Testis (tissue), 3 donors: Measurements from ENCODE around the gene MPND. TPM values are rescaled to one million over a fixed set of nuclear protein-coding genes. Genes with fewer than 3 reads are reported as not detected.

Source experiments
- DNase-seq: peaks from one replicate; pipeline ENCODE4 v3.0.0-alpha.2; 2019
- H3K27ac ChIP-seq, 2 donors: fragments of 200-600 bp; sonication (generic); one replicate each; pipeline ENCODE4 v1.5.1; 2019
- H3K27me3 ChIP-seq: fragments of 200-600 bp; sonication (generic); one replicate; pipeline ENCODE4 v1.5.1; 2019
- H3K36me3 ChIP-seq: fragments of 200-600 bp; sonication (generic); one replicate; pipeline ENCODE4 v1.5.1; 2017; ENCODE audit warnings: low read depth; ENCODE audit errors: missing control alignments
- H3K4me1 ChIP-seq: fragments of 200-600 bp; sonication (generic); one replicate; pipeline ENCODE4 v1.5.1; 2019
- H3K4me3 ChIP-seq, 2 donors: fragments of 200-600 bp; sonication (generic); one replicate each; pipeline ENCODE4 v1.5.1; 2017 to 2019
- H3K9me3 ChIP-seq: fragments of 200-600 bp; sonication (generic); one replicate; pipeline ENCODE4 v1.5.1; 2017
- POLR2A ChIP-seq: fragments of 450-650 bp; IDR thresholded peaks from one replicate; pipeline ENCODE4 v1.6.1; 2017; ENCODE audit warnings: antibody characterized with exemption, mild to moderate bottlenecking, moderate library complexity
- WGBS, 2 donors: methylation state at CpG; one replicate each; pipeline ENCODE4 v1.1.5; 2018; 5-methylcytosine and 5-hydroxymethylcytosine counted together
- intact Hi-C: fragments of 100-400 bp; cut with DNase I; formaldehyde crosslinking; loops from one replicate; pipeline ENCODE4 v1.15.1; 2023; ENCODE audit warnings: low total_unique reads
- polyA plus RNA-seq: library from polyadenylated mRNA; stranded (reverse); fragments of 350-450 nt; fragmentation: Illumina TruSeq; extraction: RNeasy Lipid Tissue Mini Kit (QIAGEN cat#74804); gene quantifications from one replicate; pipeline ENCODE4 v1.2.3, GENCODE V29; 2014; ENCODE audit warnings: low read depth, low replicate concordance; ENCODE audit not compliant: insufficient read depth
- total RNA-seq, 2 donors: library from RNA; depleted of rRNA; stranded (reverse); fragments of >200 nt; gene quantifications; one replicate each; pipeline ENCODE4 v1.2.3, GENCODE V29; 2016
- TF ChIP-seq, protein P1 (sequence below), 3 experiments: fragments of 450-650 bp in 2 of 3; fragments of 200-600 bp in 1 of 3; sonication (generic) in 1 of 3; IDR thresholded peaks; one replicate each; pipeline ENCODE4 v1.5.1; 2016 to 2019; ENCODE audit warnings: antibody characterized with exemption in 3 of 3, mild to moderate bottlenecking in 2 of 3, moderate library complexity in 1 of 3

Gene MPND
- total and polyA plus RNA-seq, 3 donors from 2014 or later, result 9.1 to 14.3 (median 13.3) TPM

DNA sequence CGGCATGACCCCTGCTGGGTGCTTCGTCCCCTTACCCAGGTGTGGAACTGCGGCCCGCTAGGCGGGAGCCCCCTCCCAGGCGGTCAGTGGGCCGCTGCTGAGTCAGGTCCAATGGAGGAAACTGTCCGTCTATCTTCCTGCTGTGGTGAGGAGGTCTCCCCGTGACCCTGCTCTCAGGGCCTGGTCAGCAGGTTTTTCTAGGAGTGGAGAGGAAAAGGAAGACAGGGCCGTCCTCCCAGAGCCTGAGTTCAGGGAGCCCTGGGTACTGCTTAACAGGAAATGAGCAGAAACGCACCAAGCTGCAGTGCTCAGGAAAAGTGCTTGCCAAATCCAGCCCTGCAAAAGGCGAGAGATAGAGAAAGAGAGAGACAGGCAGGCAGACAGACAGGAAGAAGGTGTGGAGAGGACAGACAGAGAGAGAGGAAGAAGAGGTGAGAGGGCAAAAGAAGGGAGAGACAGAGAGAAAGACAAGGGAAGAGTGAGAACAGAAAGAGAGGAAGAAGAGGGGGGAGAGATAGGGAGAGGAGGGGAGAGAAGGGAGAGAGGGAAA lies 46.7 kb downstream of the MPND start:
- Histone ChIP-seq H3K27me3 (no peaks in the 10 kb centered on the region), H3K4me1 (peaks cover 74% of the 10 kb centered on the region), H3K9me3 (no peaks in the 10 kb centered on the region), H3K4me3 (no peak overlapping the region), H3K27ac (peak overlapping the region; percentile 40 to 64), H3K36me3 (no peaks in the 10 kb centered on the region)
- intact Hi-C loops, result no loop called here
- DNase-seq, result peak; percentile 43
- TF ChIP-seq, protein P1, sequence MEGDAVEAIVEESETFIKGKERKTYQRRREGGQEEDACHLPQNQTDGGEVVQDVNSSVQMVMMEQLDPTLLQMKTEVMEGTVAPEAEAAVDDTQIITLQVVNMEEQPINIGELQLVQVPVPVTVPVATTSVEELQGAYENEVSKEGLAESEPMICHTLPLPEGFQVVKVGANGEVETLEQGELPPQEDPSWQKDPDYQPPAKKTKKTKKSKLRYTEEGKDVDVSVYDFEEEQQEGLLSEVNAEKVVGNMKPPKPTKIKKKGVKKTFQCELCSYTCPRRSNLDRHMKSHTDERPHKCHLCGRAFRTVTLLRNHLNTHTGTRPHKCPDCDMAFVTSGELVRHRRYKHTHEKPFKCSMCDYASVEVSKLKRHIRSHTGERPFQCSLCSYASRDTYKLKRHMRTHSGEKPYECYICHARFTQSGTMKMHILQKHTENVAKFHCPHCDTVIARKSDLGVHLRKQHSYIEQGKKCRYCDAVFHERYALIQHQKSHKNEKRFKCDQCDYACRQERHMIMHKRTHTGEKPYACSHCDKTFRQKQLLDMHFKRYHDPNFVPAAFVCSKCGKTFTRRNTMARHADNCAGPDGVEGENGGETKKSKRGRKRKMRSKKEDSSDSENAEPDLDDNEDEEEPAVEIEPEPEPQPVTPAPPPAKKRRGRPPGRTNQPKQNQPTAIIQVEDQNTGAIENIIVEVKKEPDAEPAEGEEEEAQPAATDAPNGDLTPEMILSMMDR (IDR thresholded peaks at IDR 0.05), result no peak
- TF ChIP-seq POLR2A, result no peak
- 46 to 74% methylated on average over 10 to 12 of the region's 12 CpGs for WGBS, 2 donors

DNA sequence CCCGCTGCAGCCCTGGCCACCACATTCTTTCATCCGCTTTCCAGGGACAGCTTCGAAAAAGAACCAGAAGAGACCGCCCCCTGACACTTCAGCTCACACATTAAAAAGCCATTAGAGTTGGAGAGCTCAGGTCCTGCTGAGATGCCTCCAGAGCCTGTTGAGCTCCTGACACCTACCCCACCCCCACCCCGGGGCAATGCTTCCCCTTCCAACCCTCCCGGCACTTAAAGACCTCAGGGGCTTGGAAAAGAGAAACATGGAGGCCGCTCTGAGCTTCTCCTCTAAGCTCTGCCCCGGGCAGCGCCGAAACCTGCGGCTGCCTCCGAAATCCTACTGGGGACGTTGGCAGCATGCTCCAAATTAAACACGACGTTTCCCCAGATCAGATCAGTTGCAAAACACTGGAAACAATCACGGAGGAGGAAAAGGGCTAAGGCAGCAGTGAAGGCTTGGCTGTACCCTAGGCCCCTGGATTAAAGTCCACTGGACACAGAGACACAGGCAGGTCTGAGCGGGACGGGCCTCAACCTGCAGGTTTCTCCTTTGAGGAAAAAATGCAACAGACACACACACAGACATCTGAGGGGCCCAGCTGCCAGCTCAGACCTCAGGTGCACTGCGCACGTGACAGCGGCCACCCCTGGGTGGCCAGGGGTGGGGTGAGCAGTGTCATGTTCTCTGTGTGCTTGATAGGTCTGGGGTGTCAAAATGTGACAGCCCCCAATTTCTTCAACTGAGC lies 47.4 kb downstream of the MPND start:
- Histone ChIP-seq H3K4me3 (no peak overlapping the region), H3K4me1 (peaks cover 72% of the 10 kb centered on the region), H3K9me3 (no peaks in the 10 kb centered on the region), H3K36me3 (no peaks in the 10 kb centered on the region), H3K27me3 (no peaks in the 10 kb centered on the region), H3K27ac (peak overlapping the region; percentile 40 to 64)
- peak; percentile 20 for DNase-seq
- TF ChIP-seq, protein P1 (IDR thresholded peaks at IDR 0.05), result no peak
- TF ChIP-seq POLR2A, result no peak
- WGBS, 2 donors, result 53 to 54% methylated on average over 19 to 21 of the region's 21 CpGs
- intact Hi-C loops, result no loop called here

DNA sequence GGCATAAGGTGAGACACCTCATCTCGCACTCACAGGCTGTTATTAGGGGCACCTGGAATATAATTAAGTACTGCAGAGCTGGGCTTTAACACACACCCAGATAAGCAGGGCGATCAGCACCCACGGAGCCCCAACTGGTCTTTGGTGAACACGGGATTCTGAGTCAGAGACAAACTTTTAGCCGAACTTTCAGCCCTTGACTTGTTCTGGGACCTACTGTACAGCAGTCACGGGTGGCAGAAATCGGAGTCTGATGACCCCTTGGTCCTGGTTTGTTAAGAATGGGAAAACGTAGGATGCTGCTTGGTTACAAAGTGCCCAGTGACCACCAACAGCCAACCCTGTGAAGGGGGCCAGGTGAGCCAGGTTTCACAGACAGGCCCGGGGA lies 47.9 kb downstream of the MPND start:
- Histone ChIP-seq H3K9me3 (no peaks in the 10 kb centered on the region), H3K4me1 (peaks cover 68% of the 10 kb centered on the region), H3K27me3 (no peaks in the 10 kb centered on the region), H3K36me3 (no peaks in the 10 kb centered on the region), H3K27ac (peak overlapping the region; percentile 25 to 64), H3K4me3 (no peak overlapping the region)
- no peak for TF ChIP-seq POLR2A
- TF ChIP-seq, protein P1 (IDR thresholded peaks at IDR 0.05), result no peak
- 57% methylated on average over 9 of the region's 9 CpGs; no CpG with 5 or more reads in 1 of the 2 donors for WGBS, 2 donors
- no peak for DNase-seq
- intact Hi-C loops, result no loop called here

DNA sequence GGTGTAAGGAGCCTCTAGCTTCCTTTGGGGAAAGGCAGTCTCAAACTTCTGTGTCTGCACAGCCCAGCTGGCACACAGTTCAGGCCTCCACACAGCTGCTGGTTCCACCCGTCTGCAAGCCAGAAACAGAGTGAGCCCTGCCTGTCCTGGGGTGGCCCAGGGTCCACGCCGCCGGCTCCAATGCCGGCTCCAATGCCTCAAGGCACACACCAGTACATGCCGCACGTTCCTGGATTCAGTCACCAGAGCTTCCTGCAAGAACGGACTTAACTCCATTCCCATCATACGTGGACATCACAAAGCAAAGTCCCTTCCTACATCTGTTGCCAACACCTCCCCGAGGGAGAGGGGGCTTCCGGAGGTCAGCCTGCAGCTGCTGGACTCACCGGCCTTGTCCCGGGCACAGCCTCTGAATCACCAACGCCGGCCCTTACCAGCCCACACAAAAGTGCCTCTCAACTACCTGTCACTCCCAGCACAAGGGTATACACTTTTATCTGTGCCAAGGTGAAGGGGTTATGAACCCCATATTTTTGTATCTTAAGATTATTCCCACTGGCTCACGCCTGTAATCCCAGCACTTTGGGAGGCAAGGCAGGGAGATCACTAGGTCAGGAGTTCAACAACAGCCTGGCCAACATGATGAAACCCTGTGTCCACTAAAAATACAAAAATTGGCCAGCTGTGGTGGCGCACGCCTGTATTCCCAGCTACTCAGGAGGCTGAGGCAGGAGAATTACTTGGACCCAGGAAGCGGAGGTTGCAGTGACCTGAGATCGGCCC lies 48.5 kb downstream of the MPND start:
- Histone ChIP-seq H3K27ac (peak overlapping the region in 1 of 2 donors; percentile 64), H3K4me1 (peaks cover 71% of the 10 kb centered on the region), H3K27me3 (no peaks in the 10 kb centered on the region), H3K9me3 (no peaks in the 10 kb centered on the region), H3K36me3 (no peaks in the 10 kb centered on the region), H3K4me3 (no peak overlapping the region)
- 43 to 61% methylated on average over 9 to 20 of the region's 20 CpGs for WGBS, 2 donors
- no peak for TF ChIP-seq POLR2A
- TF ChIP-seq, protein P1 (IDR thresholded peaks at IDR 0.05), result no peak
- intact Hi-C loops, result no loop called here
- no peak for DNase-seq
